Measurements from ENCODE around the gene PHLDA2.

Gene PHLDA2

DNA sequence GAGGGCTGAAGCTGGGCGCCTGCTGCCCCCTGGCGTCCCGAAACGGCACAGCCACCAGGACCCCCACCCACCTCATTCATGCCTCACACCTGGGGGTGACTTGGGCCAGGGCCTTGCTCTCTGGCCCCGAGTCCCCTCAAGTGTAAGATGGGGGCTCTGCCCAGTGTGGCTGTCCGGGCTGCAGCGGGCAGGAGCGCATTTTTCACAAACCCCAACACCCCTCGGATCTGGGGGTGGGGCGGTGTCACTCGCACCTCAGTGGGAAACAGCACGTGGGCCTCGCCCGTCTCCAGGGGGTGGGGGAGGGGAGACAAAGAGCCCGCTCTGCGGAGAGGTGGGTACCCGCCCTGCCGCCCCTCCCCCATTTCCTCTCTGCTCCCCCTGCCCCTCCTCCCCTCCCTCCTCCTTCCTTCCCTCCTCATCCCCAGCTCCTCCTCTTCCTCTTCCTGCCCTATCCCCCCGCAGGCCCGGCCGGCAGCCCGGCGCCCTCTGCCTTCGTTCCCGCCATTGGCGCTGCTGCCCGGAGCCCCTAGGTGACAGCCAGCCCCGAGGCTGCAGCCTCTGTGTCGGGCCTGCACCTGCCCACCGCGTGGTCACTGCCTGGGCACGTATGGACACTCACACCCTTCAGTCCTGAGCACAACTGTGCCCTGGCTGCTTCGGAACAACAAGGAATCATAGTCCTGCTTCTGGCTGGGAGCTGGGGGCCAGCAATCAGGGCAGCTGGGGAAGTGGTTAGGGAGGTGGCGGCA, 36.8 kb downstream of the PHLDA2 start:
- no peak for DNase-seq

DNA sequence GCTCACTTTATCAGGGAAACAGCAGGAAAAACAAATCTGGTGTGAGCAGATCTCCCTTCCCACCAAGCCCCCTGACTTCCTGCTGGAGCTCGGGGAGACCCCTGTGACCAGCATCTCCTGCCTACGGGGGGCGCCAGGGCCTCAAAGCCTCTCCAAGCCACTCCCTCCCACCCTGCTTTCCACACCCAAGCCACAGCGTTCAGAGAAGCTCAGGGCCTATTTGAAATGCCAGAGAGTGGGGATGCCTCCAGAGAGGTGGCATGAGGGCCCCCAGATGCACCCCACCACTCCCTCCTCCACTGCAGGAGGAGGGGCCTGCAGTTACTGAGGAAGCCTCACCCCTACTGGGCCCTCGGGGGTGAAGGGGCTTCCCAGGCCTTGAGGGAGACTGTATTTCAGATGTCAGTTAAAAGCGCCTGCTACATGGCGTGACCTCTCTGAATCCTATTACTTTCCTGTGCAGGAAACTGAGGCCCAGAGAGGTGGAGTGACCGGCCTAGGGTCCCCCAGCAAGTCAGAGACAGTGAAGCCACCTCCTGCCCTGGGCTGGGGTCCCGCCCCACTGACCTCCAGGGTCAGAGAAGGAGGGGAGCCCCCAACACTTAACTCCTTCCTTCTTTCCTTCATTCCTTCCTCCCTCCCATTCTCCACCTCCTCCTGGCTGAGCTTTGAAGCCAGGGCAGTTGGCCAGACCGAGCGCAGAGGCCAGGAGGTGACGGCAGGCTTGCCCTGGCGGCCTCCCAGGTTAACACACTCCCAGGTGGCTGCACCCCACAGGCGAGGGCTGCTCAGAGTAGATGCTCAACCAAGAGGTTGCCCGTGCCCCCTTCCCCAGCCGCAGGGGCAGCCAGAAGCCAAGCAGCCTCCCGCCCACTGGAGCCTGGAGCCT, 37.6 kb downstream of the PHLDA2 start:
- no peak for DNase-seq

DNA sequence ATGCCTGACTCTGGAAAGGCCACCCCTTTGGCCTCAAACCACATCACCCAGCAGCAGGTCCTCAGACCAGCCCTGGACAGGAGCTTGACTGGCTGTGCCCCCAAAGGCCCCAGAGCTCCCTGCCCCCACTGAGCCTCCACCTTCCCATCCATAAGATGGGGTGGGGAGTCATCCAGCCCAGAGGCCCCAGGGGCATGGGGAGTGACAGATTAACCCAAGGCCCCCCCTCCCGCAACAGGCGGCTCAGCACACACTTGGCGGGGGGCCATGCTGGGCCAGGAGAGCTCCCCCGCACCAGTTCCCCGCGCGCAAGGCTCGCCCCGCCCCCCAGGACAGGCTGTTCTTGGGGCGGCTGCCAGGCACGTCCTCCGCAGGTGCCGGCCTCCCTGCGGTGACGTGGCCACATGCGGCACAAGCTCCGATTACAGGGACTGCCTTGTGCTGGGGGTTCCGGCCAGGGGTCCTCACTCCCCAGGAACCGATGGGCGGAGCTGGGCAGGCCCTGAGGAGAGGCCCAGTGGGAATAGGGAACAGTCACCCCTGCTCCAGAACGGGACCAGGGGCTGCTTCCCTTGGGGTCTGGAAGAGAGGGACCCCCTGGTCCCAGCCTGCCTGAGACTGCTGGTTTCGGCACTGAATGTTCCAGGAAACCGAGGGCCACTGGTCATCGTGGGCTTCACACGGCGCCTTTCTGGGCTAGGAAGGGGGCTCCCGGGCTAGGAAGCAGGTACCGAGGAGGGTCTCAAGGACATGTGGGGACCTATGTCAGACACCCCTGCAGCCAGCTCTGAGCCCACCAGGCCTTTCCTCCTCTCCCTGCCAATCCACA, 38.5 kb downstream of the PHLDA2 start:
- DNase-seq: no peak

DNA sequence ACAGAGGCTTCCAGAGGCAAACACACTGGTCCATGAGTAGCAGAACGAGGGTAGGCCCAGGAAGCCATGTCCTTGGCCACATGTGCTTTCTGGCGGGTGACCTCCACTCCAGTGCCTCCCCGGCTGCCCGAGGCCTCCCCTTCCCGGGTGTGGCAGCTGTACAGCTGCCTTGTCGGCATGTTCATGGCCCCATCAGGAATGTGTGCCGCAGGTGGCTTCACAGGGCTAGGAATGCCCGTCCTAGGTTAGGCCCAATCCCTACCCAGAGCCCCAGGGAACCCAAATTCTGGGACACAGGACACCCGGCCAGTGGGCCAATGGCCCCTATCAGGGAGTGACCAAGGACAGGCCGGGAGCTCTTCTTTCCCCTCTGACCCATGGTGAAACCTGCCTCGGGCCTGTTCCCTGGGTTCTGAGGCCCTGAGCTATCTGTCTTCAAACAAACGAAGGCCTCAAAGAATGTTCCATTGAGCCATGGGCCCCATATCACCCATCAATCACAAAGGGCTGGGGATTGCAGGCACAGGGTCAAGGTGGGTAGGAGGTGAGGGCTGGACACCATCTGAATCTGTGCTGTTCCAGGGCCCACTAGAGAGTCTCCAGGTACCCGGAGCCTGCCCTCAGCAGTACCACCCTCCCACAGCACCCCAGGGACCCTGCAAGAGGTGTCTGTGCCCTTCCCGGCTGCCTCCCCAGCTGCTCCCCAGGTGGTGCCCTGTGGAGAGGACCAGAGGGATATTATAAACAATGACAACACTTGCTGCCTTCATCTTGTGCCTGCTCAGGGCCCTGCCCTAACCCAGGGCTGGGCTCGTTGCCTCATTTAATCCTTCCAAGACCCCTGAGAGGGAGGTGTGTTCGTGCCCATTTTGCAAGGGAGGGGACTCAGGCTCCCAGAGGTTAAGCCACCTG, 39.6 kb downstream of the PHLDA2 start:
- no peak for DNase-seq

DNA sequence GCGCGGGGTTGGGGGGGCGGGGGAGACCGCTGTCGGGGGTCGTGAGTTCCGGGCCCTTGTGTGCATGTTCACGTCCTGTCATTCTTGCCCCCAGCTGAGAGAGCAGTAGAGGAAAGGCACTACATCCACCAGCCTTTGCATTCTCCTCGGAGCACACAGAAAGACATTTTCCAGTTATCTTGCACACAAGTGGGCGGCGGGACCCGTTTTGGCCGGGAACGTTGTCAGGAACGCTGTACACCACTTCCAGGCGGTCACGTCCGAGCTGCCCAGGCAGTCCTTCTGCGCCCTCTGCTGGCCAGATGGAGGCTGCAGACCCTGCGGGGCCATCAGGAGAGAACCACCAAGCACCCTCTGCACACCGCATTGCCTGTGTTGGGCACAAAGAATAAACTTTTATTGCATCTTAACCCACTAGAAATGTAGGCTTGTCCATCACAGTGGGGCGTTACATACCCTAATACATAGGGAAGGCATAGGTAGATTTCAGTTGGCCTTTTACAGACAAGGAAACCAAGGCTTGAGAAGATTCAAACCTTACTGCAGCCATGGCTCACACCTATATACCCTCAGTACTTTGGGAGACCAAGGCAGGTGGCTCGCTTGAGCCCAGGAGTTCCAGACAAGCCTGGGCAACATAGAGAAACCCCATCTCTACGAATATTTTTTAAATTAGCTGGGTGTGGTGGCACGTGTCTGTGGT, 40.8 kb downstream of the PHLDA2 start:
- peak; percentile 56 to 85 for DNase-seq

DNA sequence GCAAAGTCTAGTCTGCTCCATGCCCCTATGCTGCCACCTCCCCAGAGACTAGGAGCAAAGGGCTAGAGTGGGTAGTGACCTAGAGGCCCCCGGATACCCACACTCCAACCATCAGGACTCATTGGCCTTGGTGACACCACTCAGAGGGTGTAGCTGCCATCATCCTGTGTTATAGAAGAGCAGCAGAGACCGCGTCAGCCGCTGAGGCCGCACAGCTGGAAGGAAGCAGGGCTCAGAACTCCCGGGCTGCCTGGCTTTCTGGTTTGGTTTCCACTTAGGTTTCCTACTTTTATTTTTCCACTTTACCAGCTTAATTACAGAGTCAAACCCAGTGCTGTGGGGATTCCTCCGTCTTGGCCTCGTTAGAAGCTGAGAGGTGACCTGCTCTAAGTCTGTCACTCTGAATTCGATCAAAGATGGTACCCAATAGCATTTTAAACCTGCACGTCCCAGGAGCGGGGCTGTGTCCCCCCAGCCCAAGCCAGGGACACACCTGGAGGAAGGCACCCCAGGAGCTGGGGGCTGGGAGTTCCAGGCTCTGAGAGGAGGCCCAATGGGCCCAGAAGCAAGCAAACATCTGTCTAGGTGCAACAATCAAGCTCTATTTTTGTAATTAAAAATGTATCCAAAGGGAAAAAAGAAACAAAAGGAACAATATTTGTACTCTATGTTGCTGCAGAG, 41.6 kb downstream of the PHLDA2 start:
- no peak for DNase-seq

DNA sequence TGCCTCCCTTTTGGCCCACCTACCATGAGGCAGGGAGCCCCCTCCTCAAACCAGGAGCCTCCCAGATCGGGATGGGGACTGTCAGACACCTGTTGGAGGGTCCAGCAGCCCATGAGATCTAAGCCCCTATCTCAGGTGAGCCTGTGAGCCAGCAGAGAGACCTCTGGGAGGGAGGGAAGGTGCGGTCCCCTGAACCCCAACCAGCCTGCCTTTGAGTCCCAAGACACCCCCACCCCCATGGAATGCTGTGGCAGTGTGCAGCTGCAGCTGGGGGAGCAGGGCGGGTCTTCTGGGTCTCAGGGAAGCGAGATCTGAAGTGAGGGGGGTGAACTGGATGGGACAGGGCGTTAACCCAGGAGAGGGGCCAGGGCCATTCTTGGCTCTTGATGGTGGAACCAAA, 42.3 kb downstream of the PHLDA2 start:
- no peak for DNase-seq

DNA sequence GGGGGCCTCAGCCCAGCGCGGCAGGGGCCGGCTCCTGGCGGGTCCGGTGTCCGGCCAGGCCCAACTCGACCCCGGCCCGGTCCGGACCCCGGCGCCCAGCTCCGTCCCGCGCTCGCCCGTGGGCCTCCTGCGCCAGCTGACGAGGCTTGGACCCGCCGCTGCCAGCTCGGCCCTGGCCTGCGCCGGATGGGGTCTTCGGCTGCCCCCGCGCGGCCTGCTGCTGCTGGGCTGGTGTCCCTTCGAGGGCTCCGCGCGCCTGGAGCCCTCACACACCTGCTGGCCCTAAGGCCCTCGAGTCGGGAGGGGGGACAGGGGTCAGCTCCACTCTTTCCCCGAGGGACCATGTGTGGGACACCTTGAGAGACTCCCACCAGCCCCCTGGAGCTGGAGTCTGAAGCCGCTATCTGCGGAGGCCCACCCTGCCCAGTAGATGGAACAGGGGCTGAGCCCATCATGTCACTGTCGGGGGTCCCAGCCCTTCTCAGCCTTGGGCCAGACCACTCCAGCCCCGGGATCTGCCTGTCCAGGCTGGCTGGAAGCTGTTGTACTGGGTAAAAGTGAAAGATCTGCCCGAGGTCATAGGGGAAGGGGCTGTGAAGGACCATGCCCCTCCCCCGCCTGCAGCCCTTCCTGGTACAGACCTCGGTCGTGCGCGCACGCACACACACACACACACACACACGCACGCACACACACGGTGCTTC, 42.9 kb downstream of the PHLDA2 start:
- DNase-seq: peak in 1 of 2 donors; percentile 64

DNA sequence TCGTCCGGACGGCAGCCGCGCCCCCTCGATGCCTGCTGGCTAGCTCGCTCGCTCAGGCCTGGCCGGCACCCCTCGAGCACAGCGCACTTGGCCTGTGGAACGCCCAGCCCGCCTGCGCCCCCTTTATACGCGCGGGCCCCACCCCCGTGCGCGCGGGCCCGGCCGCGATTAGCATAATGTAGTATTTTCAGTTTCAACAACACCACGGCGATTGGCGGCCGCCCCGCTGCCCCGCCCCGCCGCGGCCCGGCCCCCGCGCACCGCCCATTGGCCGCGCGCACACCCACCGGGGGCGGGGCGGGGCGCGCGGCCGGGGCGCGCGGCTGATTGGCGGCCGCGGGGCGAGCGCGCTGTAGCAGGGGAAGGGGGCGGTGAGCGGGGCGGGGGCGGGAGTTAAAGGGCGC, 43.5 kb downstream of the PHLDA2 start, which contains the start of gene CDKN1C:
TSS of gene CDKN1C (minus strand) at position 98 of the 404 bp plus-strand sequence. CDS start 319 bp downstream, outside the sequence.
- peak; percentile 84 to 87 for DNase-seq

DNA sequence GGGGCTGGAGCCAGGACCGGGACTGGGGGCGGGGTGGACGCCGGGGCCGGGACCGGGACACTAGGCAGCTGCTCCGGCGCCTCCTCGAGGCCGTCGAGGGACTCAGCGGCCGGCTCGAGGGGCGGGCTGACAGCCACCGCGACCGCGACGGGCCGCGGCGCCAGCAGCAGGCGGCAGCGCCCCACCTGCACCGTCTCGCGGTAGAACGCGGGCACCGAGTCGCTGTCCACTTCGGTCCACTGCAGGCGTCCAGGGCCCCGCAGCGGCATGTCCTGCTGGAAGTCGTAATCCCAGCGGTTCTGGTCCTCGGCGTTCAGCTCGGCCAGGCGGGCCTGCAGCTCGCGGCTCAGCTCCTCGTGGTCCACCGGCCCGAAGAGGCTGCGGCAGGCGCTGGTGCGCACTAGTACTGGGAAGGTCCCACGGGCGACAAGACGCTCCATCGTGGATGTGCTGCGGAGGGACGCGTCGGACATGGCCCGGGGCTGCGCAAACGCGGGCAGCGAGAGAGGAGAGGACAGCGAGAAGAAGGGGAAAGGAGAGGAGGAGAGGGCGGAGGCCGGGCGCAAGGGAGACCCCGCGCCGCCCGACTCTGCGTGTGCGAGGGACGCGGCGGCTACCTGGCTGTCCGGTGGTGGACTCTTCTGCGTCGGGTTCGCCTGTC, 44.1 kb downstream of the PHLDA2 start:
- peak; percentile 59 to 65 for DNase-seq

DNA sequence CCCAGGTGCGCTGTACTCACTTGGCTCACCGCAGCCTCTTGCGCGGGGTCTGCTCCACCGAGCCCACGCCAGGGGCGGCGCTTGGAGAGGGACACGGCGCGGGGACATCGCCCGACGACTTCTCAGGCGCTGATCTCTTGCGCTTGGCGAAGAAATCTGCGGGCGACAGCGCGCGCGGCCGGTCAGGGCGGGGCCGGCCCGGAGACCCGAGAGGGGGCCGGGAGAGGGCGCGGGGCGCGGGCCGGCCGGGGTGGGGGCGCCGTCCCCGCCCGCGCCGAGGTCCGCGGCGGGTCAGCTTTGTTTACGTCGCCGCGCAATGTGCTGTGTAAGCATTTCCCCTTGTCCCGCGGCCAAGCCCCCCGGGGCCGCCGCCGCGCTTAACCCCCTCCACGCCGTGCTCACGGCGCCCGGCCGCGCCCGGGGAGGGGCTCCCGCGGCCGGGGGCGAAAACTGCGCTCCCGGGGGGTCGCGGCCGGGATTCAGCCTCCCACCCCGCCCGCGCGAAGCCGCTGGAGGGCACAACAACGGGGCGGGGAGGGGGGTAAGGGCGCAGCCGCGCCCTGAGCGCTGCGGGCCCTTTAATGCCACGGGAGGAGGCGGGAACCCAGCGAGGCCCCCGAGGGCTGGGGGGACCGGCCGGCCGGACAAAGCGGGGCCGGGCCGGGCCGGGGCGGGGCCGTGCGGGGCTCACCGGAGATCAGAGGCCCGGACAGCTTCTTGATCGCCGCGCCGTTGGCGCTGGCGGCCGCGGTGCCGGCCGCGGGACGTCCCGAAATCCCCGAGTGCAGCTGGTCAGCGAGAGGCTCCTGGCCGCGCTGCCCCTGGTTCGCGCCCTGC, 45.0 kb downstream of the PHLDA2 start:
- DNase-seq: peak in 1 of 2 donors; percentile 46

DNA sequence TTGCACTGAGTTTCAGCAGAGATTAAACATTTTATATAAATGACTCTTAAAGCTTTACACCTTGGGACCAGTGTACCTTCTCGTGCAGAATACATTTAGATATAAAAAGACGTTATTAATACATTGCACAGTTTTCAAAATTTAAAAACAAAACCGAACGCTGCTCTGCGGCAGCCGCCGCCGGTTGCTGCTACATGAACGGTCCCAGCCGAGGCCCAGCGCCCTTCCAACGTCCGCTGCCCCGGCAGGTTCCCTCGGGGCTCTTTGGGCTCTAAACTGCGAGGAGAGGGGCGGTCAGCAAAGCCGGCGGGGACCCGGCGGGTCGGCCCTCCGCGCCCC, 45.6 kb downstream of the PHLDA2 start:
- no peak for DNase-seq

DNA sequence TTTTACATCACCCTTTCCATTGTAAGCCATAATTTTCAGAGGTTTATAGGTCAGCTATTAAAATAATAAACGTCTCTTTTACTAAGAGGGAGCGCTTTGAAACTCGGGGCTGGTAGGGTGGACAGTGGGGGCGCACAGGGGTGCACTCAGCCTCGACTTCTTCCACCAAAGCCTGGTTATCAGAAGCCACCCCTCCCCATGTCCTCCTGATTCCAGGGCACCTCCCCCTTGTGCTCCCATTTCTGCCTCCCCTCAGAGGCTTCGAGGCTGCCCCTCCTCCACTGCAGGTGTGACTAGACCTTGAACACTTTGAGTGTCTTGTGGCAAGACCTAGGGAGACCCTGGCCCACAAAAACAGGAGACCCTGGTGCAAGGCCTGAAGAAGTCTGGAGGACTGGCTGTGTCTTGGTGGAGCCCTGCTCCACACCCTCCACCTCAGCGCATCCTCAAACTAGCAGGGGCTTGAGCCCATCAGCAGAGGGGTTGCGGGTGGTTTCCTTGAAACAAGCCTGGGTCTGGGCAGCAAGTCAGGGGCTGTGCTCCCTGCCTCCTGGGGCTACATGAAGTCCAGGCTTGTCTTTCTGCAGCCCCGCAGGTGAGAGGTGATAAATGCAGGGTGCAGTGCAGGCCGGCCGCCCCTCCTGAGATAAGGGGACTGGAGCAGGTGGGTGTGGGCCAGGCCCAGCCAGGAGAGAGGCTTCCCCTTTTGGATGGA, 46.7 kb downstream of the PHLDA2 start:
- no peak for DNase-seq

DNA sequence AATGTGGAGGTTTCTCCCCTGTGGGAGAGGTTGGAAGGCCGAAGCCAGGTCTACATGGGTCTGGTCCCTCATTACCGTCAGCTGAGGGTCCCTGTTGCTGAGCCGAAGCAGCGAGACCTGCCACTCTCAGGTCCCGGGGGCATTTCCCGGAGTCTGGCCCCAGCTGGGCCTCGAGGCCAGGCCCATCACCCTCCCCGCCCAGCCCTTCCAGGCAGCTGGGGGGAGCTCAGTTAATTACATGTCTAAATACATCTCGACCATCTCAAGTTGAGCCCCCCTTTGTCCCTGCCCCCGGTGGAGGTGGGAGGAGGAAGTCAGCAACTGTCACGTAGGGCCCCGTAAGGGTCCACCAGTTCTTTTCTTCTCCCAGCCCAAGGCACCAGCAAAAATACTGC, 47.2 kb downstream of the PHLDA2 start:
- no peak for DNase-seq

DNA sequence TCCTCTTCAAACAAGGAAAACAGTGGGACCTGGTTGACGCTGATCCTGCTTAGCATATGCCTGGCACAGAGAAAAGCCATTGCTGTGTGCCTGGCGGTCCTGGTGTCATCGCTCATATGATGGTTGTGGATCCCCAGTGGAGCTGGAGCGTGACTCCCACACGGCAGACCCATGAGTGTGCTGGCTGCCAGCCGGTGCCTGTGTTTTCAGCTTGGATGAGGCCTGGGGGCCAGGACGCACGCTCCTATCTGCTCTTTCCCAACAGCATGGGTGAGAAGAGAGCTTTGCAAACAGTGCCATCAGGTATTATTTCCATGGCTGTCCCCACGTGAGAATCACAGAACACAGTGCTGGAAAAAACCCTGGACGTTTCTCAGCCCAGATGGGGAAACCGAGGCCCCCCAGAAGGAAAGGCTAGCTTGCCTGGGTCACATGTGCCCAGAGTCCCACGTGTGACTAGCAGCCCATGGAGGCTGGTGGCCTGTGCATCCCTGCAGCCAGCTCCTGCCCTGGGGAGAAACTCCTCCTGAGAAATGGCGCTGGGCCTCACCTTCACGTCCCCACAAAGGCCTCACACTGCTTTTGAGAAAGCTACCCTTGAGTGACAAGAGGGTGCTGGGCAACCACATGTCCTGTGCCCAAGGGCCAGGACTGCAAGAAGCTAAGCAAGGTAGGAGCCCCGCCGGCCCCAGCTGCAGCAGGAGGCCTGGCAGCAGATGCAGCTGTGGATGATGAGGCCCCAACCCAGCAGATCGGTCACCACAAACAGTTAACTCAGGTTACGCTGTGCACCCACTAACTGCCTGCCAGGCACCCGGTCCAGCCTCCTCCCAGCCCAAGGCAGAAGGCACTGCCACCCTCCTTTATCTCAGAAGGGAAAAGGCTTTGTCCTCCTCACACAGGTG, 47.9 kb downstream of the PHLDA2 start:
- no peak for DNase-seq

DNA sequence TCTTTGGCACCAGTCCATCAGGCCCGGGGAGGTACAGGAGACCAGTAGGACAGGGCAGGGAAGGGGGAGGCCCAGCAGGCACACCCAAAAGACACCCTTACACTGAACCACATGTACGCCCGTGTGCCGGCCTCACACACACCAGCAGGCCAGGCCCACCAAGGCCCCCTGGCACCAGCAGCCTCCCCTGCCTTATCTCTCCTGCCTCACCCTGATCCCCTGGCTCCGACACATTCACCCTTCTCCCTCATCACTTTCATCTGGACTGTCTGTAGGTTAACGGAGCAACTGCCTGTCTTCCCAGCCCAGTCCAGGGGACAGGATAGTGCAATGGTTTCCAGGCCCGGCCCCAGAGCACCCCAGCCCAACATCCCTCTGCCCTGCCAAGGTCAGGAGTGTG, 48.6 kb downstream of the PHLDA2 start:
- DNase-seq: no peak

DNA sequence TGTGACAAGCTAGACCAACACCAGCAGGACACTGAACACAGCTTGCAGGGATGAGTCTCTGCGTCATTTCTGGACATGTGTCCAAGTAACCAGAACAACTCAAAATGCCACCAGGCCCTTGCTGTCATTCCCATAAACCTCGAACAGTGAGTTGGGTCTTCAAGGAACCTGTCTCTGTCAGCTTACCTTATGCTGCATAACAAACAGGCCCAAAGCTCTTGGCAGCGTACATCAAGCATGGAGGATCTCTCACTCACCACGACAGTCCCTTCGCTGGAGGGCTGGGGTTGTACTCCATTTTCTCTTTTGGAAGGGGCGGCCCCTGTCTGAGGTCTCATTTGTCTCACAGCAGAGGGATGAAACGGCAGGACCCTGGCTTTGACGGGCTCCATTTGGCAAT, 50.4 kb downstream of the PHLDA2 start:
- DNase-seq: no peak
